ENCODE measurements around the gene RPRML.
"Not testable (repeated sequence)": the region's sequence is repeated elsewhere in the genome, so short reads cannot be mapped to it uniquely, and the experiment has no call there.

The RPRML gene

DNA sequence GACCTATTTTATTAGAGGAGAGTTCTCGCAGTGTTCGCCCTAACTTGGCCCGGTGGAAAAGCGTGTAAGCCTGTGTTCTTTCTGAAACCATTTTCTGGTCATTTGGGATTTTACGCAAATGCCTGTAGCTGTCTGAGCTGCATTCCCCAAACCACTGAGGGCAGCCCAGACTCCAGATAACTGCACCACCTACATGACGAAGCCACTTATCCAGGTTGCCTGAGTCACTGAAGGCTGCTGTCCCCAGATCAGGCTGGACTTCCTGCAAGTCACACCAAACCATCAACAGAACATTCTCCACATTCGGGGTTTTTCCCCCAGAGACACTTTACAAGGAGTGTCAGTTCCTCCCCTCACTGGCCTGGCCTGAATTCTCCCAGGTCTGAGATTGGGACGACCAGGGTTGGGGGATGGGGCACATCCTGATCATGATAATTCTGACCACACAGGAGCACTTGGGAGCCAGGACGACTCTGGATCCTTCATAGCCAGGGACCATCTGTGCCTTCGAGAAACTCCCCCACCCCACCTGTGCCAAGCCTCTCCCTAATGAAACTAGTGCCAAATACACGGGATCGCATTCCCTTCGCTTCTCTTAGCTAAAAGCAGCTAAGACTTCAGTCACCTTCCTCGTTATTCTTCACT lies 2.3 kb downstream of the RPRML start:
- DNase-seq (ENCODE audit: low read depth, low spot score) = no peak

DNA sequence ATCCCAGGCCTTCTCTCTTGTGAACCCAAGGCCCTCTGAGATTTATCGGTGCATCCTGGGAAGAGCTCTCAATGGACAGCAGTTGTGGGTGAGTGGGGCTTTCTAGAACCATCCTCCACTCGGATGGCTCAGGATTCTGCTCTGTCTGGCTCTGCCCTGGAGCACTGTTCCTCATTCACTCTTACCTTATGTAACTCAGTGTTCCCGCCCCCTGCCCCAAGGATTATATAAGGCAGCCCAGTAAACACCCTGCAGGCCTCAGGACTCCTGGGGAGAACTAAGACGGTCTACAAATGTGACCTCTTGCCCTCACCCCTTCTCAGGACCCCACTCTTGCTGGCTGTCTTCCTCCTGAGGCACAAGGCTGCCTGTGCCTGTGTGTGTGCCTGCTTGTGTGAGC lies 3.8 kb downstream of the RPRML start:
- no peak for DNase-seq (ENCODE audit: low read depth, low spot score)

DNA sequence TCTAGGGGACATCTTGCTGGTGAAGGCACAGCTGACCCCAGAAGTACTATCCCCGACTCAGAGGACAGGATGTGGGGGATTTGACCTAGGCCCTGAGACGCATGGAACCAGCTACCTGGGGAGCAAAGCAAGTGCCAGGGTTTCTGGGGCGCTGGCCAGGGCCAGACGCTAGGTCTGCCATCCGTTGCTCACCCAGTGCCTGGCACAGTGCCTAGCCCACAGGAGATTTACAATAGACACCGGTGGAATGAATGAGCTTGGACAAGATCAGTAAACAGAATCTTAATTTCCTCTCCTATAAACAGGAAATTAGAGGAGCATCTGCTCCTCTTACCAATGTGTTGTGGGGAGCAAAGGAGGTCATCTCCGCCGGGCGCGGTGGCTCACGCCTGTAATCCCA lies 5.0 kb downstream of the RPRML start:
- DNase-seq (ENCODE audit: low read depth, low spot score) = no peak

DNA sequence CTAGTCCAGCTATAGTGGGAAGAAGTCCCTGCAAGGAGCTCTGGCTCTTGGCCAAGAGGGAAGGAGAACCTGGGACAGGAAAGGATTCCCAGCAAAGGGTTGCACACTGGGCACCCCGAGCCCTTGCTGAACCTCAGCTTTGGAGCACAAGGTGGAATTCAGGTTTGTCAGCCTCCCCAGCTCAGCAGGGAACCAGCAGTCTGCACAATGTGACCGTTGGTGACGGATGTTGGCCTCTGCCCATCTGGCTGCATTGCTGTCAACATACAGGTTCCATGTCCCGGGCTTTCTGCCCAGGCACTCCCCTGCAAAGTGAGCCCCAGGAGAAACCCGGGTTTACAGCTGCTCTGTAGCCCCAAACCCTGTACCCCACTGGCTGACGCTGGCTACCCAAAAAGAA lies 6.7 kb downstream of the RPRML start:
- no peak for DNase-seq (ENCODE audit: low read depth, low spot score)

DNA sequence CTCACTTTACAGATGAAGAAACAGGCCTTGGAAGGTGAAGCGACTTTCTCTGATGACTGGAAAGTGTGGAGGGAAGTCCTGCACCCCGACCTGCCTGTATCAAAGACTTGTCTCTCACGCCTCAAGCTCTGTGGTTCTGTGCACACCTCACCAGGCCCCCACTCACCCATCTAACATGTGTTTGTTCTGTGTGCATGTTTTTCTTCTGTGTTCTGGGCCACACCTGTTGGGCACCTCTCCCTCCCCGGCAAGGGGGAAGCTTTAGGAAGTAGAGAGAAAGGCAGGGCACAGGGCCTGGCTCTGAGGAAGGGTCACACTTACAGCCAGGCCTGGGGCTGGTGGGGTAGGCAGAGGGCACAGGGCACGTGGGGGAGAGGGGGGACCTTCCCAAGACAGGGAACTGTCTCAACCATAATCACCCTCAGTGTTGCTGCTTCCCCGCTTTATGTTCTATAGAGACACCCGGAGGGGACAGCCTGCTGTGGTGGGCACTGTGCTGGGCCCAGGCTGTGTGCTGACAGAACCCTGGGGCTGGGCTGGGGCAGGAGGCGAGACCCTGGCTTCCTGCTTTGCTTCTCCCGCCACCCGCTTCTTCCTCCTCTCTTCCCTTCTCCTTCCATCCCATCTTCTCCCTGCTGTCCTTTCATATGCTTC lies 7.3 kb downstream of the RPRML start:
- DNase-seq (ENCODE audit: low read depth, low spot score) = no peak

DNA sequence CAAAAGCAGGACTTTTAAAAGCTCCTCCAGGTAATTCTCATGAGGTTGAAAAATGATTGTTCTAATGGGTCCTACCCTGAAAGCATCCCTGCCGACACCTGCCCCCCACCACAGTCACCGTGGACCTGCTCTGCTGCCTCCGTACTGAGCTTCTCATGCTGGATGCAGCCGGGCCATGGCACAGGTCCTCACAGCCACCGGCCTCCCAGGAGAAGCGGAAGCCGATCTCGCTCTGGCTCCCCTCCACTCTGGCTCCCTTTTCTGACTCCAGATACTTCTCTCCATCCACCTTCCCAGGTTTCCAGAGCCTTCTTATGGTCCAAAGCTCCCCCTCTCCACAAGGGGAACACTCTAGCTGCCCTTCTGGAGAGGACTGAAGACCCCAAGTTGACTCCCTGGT lies 10.2 kb downstream of the RPRML start:
- no peak for DNase-seq (ENCODE audit: low read depth, low spot score)

DNA sequence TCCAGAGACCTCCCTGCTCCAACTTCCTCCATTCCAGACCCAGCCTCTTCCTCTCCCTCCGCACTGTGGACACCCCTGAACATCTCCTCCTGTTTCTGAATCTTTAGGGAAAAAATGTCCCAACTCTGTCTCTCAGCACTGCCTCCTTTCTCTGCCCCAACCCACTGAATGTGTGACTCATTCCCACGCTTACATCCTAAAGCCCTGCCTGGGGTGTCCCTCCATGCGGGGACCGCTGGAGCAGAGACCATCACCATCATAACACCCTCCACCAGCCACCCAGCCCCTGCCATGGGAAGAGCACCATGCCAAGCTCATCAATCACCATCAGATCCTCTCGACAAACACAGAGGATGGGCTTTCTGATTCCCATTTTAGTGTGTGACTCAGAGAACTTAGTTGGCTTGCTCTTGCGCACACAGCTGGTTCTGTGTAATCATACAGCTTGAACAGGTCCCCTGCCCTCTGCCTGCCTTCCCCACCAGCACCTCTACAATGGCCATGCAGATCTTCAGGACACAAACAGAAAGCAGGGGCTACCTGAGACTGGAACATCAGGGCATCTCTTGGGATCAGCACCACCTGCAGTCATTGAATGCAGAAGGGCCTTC lies 10.7 kb downstream of the RPRML start:
- DNase-seq (ENCODE audit: low read depth, low spot score) = no peak

DNA sequence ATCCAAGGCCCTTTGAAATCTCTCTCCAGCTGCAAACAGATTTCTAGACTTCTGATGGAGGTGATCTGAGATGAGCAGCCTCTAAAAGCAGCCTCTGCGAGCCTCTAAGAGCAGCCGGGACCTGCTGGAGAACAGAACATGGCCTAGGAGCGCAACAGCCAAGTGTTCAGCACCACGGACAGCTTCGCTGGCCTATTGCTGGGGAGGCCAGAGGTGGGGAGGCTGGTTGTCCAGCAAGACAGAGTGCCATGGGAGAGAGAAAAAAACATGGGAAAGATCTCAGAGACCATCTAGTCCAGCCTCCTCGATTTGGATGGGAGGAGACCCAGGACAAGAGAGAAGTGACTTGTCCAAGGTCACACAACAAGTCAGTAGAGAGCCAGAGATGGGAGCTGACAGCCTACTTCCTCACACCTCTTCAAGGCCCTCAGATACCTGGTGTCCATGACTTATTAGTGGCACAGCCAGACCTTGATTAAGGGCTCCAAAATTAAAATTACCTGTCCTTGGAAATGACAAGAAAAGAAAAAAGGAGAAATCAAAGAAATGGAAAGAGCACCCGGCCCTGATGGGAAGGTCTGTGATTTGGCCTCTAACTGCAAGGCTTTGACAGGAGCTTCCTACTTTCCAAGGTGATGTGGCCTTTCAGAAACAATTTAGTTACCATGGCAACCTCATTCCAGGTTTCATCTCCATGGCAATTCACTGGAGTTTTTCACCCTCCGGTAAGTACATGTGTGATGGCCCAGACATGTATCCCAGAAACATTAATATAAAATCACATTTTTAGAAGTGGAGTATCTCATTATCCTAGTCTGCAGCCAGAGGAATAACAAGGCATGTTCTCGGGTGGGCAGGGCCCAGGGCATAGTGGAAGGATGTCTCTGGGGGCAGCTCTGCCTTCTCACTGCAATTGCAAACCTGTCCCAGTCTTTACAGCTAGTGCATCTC lies 14.5 kb downstream of the RPRML start:
- DNase-seq (ENCODE audit: low read depth, low spot score) = no peak

DNA sequence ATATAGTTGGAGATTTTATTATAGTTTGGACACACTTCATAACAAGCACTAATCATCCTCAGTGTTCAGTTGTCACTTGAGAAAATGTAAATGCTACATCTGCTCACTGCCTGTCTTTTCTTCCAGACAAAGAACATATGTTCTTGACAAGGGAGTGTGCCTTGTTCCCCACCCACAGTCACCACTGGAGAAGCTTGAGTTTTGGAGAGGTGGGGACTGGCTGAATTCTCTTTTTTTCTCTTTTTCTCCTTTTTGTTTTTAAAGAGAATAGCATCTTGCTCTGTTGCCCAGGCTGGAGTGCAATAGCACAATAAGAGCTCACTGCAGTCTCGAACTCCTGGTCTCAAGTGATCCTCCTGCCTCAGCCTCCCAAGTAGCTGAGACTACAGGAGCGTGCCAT lies 15.5 kb downstream of the RPRML start:
- DNase-seq (ENCODE audit: low read depth, low spot score) = no peak

DNA sequence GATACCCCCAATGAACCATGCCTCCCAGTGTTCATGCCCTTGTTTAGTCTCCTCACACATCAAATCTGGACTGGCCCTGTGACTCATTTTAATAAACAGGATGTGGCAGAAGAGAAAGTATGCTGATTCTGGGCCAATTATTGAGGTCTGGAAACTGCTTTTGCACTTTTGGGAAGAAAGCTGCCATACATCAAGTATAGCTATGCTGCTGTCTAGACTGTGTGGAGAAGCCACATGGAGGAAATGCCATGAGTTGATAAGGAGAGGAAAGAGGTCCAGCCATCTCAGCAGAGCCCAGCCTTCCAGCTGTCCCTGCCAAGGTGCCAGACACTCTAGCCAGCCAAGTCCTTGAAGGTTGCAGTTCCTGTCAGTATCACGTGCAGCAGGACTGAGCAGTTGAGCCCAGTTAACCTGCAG lies 16.7 kb downstream of the RPRML start:
- DNase-seq (ENCODE audit: low read depth, low spot score) = no peak

DNA sequence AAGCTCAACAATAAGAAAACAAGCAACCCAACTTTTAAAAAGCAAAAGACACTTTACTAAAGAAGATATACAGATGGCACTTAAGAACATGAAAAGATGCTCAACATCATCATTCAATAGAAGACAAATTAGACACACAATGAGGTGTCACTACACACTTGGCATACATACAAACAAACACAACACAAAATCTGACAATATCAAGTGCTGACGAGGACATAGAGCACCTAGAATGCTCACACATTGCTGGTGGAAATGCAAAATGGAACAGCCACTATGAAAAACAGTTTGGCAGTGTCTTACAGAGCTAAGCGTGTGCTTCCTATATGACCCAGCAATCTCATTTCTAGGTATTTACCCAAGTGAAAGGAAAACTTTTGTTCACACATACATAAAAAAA lies 18.9 kb downstream of the RPRML start:
- DNase-seq (ENCODE audit: low read depth, low spot score) = no peak

DNA sequence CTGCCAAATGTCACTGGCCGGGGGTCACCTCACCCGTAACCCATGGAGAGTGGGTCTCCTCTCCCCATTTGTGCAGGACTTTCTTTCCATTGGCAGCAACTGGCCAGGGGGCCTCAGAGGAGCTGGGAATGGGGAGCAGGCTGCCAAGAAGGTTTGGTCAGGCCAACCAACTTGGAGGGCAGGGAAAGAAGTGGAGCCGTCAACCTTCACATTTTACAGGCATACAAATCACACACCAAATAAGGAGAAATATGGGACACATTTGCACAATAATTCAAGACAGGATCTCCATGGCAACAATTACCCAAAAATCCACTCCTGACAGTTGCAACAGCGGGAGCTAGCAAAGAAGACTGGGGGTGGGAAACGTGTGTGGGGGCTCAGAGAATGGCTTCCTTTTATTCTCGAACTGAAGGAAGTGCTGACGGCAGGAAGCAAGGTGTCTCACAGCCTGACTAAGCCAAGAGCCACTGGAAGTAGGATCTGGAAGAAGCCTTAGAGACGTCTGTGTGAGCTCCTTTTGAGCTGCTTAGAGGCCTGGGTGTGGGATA lies 20.9 kb downstream of the RPRML start:
- no peak for DNase-seq (ENCODE audit: low read depth, low spot score)

DNA sequence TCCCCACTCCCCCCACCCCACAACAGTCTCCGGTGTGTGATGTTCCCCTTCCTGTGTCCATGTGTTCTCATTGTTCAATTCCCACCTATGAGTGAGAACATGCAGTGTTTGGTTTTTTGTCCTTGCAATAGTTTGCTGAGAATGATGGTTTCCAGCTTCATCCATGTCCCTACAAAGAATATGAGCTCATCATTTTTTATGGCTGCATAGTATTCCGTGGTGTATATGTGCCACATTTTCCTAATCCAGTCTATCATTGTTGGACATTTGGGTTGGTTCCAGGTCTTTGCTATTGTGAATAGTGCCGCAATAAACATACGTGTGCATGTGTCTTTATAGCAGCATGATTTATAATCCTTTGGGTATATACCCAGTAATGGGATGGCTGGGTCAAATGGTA lies 25.9 kb downstream of the RPRML start:
- DNase-seq (ENCODE audit: low read depth, low spot score) = not testable (repeated sequence)

DNA sequence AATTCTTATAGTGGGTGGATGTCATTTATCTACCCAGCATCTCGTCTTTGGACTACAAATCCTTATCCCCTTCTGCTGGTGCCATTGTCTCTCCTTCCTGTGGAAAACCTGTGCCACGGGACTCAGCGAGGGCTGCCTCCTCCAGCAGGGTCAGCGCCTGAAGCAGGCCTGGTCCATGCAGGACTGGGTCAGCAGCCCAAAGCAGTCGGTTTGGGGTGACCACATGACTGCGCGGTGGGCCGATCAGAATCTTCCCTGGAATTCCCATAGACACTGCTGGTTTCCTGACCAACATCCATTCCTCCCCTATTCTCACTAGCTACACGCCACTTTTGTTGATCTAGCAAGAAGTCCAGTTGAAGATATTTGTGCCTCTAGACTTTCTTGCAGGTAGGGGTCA lies 26.9 kb downstream of the RPRML start:
- DNase-seq (ENCODE audit: low read depth, low spot score) = no peak

DNA sequence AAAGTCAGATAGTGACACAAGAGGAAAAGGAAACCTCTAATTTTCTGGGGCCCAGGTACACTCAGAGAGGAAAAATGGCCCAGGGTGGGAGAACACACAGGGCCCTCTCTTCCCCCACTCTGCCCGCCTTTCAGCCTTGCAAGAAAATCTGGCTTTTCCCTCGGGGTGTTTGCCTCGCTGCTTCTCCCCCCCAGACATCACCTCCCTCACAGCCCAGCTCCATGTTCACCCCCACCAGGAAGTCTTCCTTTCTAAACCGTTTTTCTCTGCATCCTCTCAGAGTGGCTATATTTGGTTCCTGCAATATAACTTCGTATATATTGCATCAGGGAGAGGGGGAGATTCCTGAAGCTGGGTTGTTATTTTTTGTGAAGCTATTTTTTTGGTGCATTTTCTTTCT lies 27.3 kb downstream of the RPRML start:
- no peak for DNase-seq (ENCODE audit: low read depth, low spot score)

DNA sequence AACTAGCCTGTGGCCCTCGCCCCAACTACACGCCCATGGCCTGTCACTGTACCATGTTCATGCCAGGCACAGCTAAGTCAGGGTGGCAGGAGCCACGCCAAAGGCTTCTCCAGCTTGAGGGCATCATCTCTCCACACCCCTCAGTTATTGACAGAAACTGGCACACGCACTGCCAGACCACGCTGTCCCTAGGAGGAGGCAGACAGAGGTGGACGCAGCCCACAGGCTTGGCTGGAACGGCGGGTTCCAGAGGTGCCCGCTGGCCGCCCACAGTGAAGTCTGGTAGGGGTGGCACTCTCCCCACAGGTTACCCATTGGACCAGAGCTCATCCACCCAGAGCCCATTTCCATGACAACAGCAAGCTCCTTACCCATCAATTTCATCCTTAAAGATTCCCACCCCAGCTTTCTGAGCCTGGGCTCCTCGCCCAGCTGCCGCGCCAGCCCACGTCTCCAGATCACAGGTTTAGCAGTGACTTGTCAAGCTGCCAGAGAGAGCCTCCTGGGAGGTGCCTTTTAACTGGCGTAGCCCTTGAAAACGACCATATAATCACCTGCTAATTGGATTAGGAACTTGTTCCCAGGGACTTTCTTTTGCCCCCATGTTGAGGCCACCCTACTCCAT lies 27.9 kb downstream of the RPRML start:
- no peak for DNase-seq (ENCODE audit: low read depth, low spot score)

DNA sequence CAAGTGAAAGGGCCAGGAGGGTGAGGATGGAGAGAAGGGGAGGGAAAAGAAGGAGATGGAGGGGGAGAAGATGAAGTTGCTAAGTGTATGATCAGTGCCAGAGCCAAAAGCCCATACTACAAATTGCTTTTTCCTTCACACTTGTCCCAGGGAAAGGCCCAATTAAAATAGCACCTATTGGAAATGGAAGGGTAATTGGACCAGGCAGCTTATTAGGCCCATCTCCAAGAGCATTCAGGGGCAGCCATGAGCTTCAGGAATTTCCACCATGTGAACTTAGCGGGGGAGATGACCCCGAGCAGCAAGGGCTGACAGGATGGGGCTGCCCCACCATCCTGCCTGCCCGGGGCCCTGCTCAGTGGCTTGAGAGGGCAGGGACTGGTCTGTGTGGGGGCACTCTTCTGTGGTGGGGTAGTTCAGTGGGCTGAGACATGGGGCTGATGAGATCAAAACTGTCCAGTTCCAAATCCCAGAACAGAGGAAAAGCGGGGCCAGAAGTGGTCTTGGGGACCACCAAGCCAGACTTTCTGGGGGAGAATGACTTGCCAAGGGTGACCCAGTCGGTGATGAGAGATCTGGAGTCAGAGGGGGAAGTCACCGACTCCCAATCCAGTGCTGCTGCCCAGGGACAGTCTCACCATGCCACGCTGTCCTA lies 28.6 kb downstream of the RPRML start:
- no peak for DNase-seq (ENCODE audit: low read depth, low spot score)

DNA sequence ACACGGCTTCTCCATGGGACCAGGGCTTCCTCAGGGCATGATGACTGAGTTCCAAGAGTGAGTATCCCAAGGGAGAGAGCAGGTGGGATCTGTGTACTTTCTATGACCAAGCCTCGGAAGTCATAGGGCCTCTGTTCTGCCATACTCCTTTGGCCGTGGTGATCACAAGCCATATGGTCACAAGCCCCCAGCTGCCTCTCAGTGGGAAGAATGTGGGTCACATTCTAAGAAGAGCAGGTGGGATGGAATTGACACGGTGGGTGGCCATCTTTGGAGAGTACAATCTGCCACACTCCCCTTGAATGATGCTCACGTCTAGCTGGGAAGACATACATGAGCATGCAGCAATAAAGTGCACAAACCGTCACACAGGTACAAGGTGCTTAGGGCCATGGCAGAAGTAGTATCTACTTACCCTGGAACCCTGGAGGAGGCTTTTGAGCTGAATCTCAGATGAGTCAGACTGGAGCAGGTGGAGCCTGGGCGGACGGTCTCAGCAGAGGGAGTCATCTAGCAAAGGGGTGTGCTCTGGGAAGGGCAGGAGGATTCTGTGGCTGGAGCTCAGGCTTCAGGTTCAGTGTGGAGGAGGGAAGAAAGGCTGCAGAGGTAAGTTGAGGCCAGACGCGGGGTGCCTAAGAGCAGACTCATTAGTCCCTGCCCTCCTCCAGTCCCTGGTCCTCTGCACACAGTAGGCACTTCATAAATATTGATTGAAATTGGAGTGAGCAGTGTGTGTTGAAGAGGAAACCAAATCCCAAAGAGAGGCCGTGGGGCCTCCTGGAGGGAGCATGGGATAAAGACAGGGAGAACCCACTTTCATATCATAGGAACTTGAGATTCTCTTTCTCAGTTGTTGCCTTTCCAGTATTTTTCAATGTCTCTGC lies 29.5 kb downstream of the RPRML start:
- DNase-seq (ENCODE audit: low read depth, low spot score) = no peak

DNA sequence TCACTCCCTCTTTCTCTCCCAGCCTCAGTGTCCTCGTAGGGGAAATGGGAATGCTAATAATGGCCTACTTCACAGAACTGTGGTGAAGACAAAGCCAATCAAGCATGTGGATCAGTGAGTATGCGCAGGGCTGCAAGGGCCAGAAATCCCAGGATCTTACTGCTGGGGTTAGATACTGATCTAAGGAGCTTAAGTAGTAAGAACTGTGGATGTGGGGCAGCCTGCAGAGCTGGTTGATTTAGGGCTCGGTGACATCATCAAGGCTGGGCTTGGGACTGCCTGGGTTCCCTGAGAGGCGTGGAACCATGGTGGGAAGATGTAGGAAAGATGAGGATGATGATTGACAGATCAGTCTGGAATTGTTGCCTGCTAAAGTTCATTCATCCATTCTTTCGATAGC lies 30.5 kb downstream of the RPRML start:
- no peak for DNase-seq (ENCODE audit: low read depth, low spot score)

DNA sequence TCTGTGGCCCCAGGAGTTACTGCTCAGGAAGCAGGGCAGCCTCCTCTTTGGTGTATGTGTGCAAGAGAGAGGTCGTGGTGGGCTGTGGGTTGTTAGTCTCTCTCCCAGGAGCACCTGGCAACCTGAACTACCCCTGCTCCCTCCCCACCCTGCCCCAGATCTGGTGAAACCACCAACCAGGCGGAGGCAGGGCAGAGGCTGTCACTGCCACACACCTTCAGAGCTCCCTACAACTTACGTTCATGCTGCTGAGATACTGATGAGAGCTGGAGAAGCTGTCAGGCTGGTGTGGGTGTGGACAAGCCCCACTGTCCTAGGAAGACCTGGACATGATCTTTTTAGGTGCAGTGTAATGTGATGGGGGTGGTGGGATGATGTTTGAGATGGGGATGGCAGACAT lies 31.8 kb downstream of the RPRML start:
- no peak for DNase-seq (ENCODE audit: low read depth, low spot score)

Data from iPS DF 19.7 (cell line).